Osteocyte (in vitro differentiated cells): Measurements from ENCODE around the gene CIROP. TPM values are rescaled to one million over a fixed set of nuclear protein-coding genes. Genes with fewer than 3 reads are reported as not detected.

Experiments used
- DNase-seq: peaks from one replicate; pipeline ENCODE4 v3.0.0; 2021; ENCODE audit warnings: mixed read lengths; ENCODE audit not compliant: unreplicated experiment; ENCODE audit errors: extremely low spot score
- H3K27ac Mint-ChIP-seq: one replicate; pipeline ENCODE4 v1.8.0; 2021; ENCODE audit warnings: mild to moderate bottlenecking, mixed read lengths; ENCODE audit not compliant: unreplicated experiment
- H3K27me3 Mint-ChIP-seq: one replicate; pipeline ENCODE4 v1.8.0; 2021; ENCODE audit warnings: mixed read lengths; ENCODE audit not compliant: unreplicated experiment
- H3K36me3 Mint-ChIP-seq: one replicate; pipeline ENCODE4 v1.8.0; 2021; ENCODE audit warnings: mixed read lengths; ENCODE audit not compliant: unreplicated experiment
- H3K4me1 Mint-ChIP-seq: one replicate; pipeline ENCODE4 v1.8.0; 2021; ENCODE audit warnings: mixed read lengths; ENCODE audit not compliant: unreplicated experiment
- H3K4me3 Mint-ChIP-seq: one replicate; pipeline ENCODE4 v1.8.0; 2021; ENCODE audit warnings: mild to moderate bottlenecking, moderate library complexity, mixed read lengths; ENCODE audit not compliant: unreplicated experiment
- H3K9me3 Mint-ChIP-seq: one replicate; pipeline ENCODE4 v1.8.0; 2021; ENCODE audit warnings: mixed read lengths; ENCODE audit not compliant: unreplicated experiment
- total RNA-seq: library from RNA; stranded (reverse); gene quantifications from 2 replicates; pipeline ENCODE4 v1.2.1, GENCODE V29; 2021
- TF ChIP-seq, protein P1 (sequence below): fragments of 200-600 bp; sonication (generic); IDR thresholded peaks from 2 replicates; pipeline ENCODE4 v1.5.0; 2021; ENCODE audit warnings: antibody characterized with exemption, mild to moderate bottlenecking, moderate library complexity

CIROP gene
- total RNA-seq, 1 donor from 2014 or later, result not detected

GRCh38 chr14:23125933-23126524 is 21.2 kb upstream of the CIROP start:
- peaks cover 5% of the 10 kb centered on the region for H3K4me1 Mint-ChIP-seq
- TF ChIP-seq, protein P1, sequence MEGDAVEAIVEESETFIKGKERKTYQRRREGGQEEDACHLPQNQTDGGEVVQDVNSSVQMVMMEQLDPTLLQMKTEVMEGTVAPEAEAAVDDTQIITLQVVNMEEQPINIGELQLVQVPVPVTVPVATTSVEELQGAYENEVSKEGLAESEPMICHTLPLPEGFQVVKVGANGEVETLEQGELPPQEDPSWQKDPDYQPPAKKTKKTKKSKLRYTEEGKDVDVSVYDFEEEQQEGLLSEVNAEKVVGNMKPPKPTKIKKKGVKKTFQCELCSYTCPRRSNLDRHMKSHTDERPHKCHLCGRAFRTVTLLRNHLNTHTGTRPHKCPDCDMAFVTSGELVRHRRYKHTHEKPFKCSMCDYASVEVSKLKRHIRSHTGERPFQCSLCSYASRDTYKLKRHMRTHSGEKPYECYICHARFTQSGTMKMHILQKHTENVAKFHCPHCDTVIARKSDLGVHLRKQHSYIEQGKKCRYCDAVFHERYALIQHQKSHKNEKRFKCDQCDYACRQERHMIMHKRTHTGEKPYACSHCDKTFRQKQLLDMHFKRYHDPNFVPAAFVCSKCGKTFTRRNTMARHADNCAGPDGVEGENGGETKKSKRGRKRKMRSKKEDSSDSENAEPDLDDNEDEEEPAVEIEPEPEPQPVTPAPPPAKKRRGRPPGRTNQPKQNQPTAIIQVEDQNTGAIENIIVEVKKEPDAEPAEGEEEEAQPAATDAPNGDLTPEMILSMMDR, result no peak
- H3K36me3 Mint-ChIP-seq, result no peaks in the 10 kb centered on the region
- no peak for DNase-seq
- no peak overlapping the region for H3K4me3 Mint-ChIP-seq
- peaks cover 43% of the 10 kb centered on the region for H3K27me3 Mint-ChIP-seq
- no peaks in the 10 kb centered on the region for H3K9me3 Mint-ChIP-seq
- no peak overlapping the region for H3K27ac Mint-ChIP-seq

- Mint-ChIP-seq H3K9me3 (no peaks in the 10 kb centered on the region), H3K27me3 (peaks cover 33% of the 10 kb centered on the region), H3K4me3 (no peak overlapping the region), H3K27ac (no peak overlapping the region), H3K36me3 (no peaks in the 10 kb centered on the region), H3K4me1 (peaks cover 7% of the 10 kb centered on the region)
- TF ChIP-seq, protein P1, result no peak
- no peak for DNase-seq
These were observed 20.2 kb upstream of the CIROP start for GRCh38 chr14:23125011-23125410.

DNA sequence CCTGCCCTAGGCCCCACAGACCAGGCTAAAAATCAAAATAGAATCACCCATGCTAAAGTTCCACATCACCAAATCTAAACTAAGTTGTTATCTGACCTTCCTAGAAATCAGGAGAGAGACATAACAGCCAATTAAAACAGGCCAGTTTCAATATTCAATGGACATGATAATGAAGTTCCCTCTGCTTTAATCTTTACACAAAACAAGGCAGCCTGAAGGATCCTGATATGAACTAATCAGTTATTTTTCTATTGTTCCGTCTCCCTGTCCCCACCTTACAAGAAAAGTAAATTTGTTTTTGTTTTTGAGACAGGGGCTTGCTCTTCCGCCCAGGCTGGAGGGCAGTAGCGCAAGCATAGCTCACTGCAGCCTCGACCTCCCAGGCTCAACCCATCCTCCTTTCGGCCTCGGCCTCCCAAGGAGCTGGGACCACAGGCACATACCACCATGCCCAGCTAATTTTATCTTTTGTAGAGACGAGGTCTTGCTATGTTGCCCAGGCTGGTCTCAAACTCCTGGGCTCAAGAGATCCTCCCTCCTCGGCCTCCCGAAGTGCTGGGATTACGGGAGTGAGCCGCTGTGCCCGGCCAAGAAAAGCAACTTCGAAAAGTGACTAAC is 19.7 kb upstream of the CIROP start:
- no peaks in the 10 kb centered on the region for H3K9me3 Mint-ChIP-seq
- peaks cover 27% of the 10 kb centered on the region for H3K27me3 Mint-ChIP-seq
- no peak overlapping the region for H3K27ac Mint-ChIP-seq
- no peak for DNase-seq
- TF ChIP-seq, protein P1, result no peak
- H3K36me3 Mint-ChIP-seq, result no peaks in the 10 kb centered on the region
- peaks cover 7% of the 10 kb centered on the region for H3K4me1 Mint-ChIP-seq
- no peak overlapping the region for H3K4me3 Mint-ChIP-seq

DNA sequence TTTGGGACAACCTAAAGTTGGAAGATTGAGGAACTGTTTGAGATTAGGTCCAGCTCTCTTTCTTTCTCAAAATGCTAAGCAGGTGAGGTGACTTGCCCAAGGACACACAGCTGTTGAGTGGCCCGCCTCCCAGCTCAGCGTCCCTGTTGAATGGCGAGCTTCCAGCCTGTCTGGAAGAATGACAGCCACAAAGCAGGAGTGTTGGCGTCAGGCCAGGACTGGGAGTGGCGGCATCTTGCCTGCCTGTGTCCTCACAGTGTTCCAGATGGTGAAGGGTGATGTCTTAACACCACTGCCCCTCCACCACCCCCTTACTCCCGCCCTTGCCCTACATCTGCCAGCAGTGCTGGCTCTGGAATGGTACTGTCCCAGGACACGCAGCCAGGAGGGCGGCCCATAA is 18.6 kb upstream of the CIROP start:
- no peak for DNase-seq
- peaks cover 9% of the 10 kb centered on the region for H3K4me1 Mint-ChIP-seq
- H3K36me3 Mint-ChIP-seq, result no peaks in the 10 kb centered on the region
- TF ChIP-seq, protein P1, result no peak
- peaks cover 17% of the 10 kb centered on the region for H3K27me3 Mint-ChIP-seq
- no peaks in the 10 kb centered on the region for H3K9me3 Mint-ChIP-seq
- H3K4me3 Mint-ChIP-seq, result no peak overlapping the region
- H3K27ac Mint-ChIP-seq, result no peak overlapping the region

- H3K27me3 Mint-ChIP-seq, result peaks cover 17% of the 10 kb centered on the region
- H3K9me3 Mint-ChIP-seq, result no peaks in the 10 kb centered on the region
- DNase-seq, result no peak
- H3K27ac Mint-ChIP-seq, result no peak overlapping the region
- TF ChIP-seq, protein P1, result no peak
- H3K4me1 Mint-ChIP-seq, result peaks cover 9% of the 10 kb centered on the region
- no peaks in the 10 kb centered on the region for H3K36me3 Mint-ChIP-seq
- H3K4me3 Mint-ChIP-seq, result no peak overlapping the region
These were observed 17.3 kb upstream of the CIROP start for GRCh38 chr14:23122086-23122485.
